Measurements from ENCODE around the gene KRT75.

Gene KRT75

GRCh38 chr12:52434760-52435530 is 774 bp upstream of the KRT75 start:
- Mint-ChIP-seq H3K9me3 (ENCODE audit: low read depth) (no peaks in the 10 kb centered on the region), H3K27me3 (peaks cover 12% of the 10 kb centered on the region), H3K27ac (no peak overlapping the region), H3K4me3 (no peak overlapping the region), H3K36me3 (no peaks in the 10 kb centered on the region), H3K4me1 (ENCODE audit: low read depth) (no peaks in the 10 kb centered on the region)

DNA sequence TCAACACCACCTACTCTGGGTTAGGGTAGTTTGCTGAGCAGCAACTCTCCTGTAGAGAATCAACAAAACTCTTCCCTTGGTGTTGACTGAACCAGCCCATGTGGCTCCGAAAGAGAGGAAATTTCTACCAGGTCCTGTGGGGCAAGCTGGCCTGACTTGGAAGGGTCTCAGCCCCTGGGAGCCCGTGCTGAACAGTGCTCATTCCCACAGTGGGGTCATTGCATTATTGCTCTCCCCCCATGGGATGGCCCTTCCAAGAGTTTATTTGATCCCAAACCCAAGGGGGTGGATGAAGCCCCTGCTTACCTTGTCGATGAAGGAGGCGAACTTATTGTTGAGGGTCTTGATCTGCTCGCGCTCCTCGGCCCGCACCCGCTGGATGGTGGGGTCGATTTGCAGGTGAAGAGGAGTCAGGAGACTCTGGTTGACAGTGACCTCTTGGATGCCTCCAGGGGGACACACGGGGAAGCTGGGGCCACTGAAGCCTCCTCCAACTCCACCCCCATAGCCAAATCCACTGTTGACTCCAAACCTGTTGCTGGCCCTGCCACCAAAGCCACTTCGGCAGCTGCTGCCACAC is 580 bp downstream of the KRT75 start:
- Mint-ChIP-seq H3K36me3 (no peaks in the 10 kb centered on the region), H3K4me1 (ENCODE audit: low read depth) (no peaks in the 10 kb centered on the region), H3K27me3 (peaks cover 16% of the 10 kb centered on the region)

DNA sequence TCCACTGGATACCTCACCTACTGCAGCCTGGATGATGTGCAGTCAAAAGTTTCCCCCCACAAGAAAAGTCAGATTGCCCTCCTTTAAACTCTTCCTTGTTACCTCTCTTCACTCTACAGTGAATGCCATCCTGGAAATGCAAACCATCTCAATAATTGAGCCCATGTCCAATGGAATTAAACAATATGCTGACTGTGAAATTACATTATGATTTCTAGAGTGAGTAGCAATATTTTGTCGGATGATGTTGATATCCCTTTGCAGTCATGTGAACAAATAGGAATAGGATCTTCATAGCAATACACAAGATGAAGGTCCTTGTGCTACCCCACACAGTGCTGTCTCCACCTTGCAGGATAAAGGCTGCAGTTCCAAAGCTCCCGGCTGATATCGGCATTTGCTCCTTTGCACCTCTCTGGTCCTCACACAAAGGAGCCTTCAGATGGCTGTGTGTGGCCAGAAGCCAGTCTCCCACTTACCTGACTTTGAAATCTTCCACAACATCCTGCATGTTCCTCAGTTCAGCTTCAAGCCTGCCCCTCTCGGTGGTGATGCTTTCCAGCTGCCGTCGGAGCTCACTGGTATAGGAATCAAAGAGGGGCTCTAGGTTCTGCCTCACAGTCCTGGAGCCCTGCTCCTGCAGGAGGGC is 1.5 kb downstream of the KRT75 start:
- Mint-ChIP-seq H3K4me1 (ENCODE audit: low read depth) (no peaks in the 10 kb centered on the region), H3K4me3 (no peak overlapping the region), H3K9me3 (ENCODE audit: low read depth) (no peaks in the 10 kb centered on the region), H3K27ac (no peak overlapping the region), H3K36me3 (no peaks in the 10 kb centered on the region), H3K27me3 (peaks cover 16% of the 10 kb centered on the region)

More for the DNA sequence above, 580 bp downstream of the KRT75 start:
- Mint-ChIP-seq H3K4me3 (no peak overlapping the region), H3K9me3 (ENCODE audit: low read depth) (no peaks in the 10 kb centered on the region), H3K27ac (no peak overlapping the region)

DNA sequence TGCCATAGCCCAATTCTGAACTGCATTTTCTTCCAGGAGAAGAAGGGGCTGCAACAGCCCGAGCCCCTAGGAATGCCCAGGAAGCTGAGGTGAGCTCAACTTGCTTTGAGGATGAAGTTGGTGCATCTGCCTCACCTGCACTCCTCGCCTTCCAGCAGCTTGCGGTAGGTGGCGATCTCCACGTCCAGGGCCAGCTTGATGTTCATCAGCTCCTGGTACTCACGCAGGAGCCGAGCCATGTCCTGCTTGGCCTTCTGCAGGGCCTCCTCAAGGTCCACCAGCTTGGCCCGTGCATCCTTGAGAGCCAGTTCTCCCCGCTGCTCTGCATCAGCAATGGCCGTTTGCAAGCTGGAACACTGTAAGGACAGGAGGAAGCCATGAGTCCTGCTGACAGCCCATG is 6.0 kb downstream of the KRT75 start:
- no peaks in the 10 kb centered on the region for H3K9me3 Mint-ChIP-seq (ENCODE audit: low read depth)
- peaks cover 14% of the 10 kb centered on the region for H3K27me3 Mint-ChIP-seq

GRCh38 chr12:52427083-52427482 is 7.1 kb downstream of the KRT75 start:
- H3K4me3 Mint-ChIP-seq = no peak overlapping the region
- H3K9me3 Mint-ChIP-seq (ENCODE audit: low read depth) = no peaks in the 10 kb centered on the region
- no peaks in the 10 kb centered on the region for H3K36me3 Mint-ChIP-seq
- no peaks in the 10 kb centered on the region for H3K4me1 Mint-ChIP-seq (ENCODE audit: low read depth)
- H3K27me3 Mint-ChIP-seq = peaks cover 12% of the 10 kb centered on the region
- no peak overlapping the region for H3K27ac Mint-ChIP-seq

More for the DNA sequence above, 6.0 kb downstream of the KRT75 start:
- Mint-ChIP-seq H3K27ac (no peak overlapping the region), H3K4me3 (no peak overlapping the region), H3K36me3 (no peaks in the 10 kb centered on the region), H3K4me1 (ENCODE audit: low read depth) (no peaks in the 10 kb centered on the region)

DNA sequence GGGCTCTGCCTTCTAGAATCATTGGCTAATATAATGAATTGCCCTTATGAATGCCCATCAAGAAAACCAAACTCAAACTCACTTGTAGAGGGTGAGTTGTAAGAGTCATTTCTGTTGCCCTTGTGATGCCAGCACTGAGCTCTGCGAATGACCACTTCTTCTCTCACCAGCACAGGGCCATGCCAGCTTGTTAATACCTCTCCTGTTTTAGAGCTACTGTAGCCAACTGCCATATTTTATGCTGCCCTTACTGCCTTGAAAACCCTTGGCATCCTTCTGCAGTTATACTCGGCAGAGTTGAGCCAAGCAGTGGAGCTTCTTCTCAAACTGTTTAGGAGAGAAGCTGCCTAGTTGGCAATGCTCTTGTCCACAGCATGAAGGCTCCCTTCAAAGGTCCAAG is 8.1 kb downstream of the KRT75 start:
- Mint-ChIP-seq H3K27ac (no peak overlapping the region), H3K9me3 (ENCODE audit: low read depth) (no peaks in the 10 kb centered on the region), H3K4me1 (ENCODE audit: low read depth) (no peaks in the 10 kb centered on the region), H3K4me3 (no peak overlapping the region), H3K27me3 (peaks cover 9% of the 10 kb centered on the region), H3K36me3 (no peaks in the 10 kb centered on the region)

DNA sequence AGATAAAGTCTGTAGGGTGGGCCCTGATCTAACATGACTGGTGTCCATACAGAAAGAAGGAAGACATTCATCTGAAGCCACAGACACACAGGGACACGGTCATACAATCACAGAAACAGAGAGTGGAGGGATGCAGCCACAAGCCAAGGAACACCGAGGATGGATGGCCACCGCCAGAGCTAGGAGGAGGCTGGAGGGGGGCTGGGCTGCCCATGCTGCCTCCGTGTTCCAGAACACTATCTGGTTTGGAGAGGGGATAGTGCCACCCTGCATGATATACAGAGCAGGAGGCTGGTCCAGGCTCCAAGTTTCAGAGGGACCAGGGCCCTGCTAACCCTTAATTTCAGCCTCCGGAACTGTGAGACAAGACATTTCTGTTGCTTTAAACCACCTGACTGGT is 8.7 kb downstream of the KRT75 start:
- Mint-ChIP-seq H3K27me3 (peaks cover 9% of the 10 kb centered on the region), H3K9me3 (ENCODE audit: low read depth) (no peaks in the 10 kb centered on the region), H3K36me3 (no peaks in the 10 kb centered on the region), H3K27ac (no peak overlapping the region), H3K4me1 (ENCODE audit: low read depth) (no peaks in the 10 kb centered on the region), H3K4me3 (no peak overlapping the region)

DNA sequence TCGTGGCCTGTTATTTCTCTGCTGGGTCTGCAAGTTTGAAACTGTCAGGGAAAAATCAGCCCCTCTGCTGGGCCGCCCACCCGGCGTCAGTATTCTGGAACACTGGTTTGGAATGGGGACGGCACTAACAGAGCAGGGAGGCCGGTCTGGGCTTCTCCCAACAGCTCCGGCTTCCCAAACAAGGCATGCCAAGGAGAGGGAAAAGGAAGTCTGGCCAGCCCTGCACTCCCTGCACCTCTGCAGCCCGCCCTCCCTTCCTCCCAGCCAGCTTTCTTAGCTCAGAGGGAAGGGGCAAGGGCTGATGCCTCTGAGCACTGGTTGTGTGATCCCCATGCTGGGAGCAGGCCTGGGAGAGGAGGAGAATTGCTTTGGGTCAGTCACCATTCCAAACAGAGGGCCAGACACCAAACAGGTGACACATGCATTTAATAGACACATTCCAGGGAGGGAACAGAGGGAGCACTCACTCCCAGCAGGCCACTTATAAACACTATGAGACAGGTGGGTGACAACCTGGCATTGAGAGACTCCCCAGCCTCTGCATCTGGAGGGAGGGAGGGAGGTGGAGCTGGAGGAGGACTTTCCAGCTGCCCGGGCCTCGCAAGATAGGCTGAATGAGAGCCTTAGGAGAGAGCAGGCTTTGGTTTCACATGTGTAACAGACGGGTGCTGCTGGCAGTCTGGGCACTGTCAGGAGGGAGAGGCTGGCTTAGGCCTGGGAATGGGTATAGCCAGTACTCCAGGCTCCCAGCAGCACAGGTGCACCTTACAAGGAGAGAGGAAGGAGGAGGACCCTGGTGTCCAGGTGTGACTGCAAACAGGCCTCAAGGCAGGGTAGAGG is 10.3 kb downstream of the KRT75 start:
- Mint-ChIP-seq H3K27ac (no peak overlapping the region), H3K4me1 (ENCODE audit: low read depth) (no peaks in the 10 kb centered on the region), H3K27me3 (peaks cover 4% of the 10 kb centered on the region)

DNA sequence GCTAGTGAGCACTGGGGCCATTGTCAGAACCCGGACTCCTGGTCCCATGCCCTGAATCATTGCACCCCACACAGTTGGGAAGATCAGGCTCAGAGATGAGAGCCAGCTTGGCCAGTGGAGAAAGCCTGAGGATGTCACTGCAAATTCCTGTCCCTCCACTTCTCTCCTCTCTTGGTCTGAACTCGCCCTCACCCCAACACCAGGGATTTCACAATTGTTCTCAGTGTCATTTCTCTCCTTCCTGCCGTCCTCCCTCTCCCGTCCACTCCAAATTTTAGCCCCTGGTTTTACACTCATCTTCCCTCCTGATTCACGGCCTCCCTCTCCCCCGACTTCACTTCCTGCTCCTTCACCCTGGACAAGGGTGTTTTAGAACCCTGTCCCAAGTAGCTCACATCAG is 11.1 kb downstream of the KRT75 start:
- Mint-ChIP-seq H3K4me3 (no peak overlapping the region), H3K9me3 (ENCODE audit: low read depth) (no peaks in the 10 kb centered on the region), H3K4me1 (ENCODE audit: low read depth) (no peaks in the 10 kb centered on the region), H3K27ac (no peak overlapping the region), H3K36me3 (no peaks in the 10 kb centered on the region), H3K27me3 (peaks cover 3% of the 10 kb centered on the region)

More for the DNA sequence above, 10.3 kb downstream of the KRT75 start:
- H3K4me3 Mint-ChIP-seq = no peak overlapping the region
- H3K9me3 Mint-ChIP-seq (ENCODE audit: low read depth) = no peaks in the 10 kb centered on the region
- H3K36me3 Mint-ChIP-seq = no peaks in the 10 kb centered on the region

GRCh38 chr12:52419656-52420055 is 14.5 kb downstream of the KRT75 start:
- Mint-ChIP-seq H3K4me3 (no peak overlapping the region), H3K4me1 (ENCODE audit: low read depth) (no peaks in the 10 kb centered on the region), H3K9me3 (ENCODE audit: low read depth) (no peaks in the 10 kb centered on the region), H3K36me3 (no peaks in the 10 kb centered on the region), H3K27ac (no peak overlapping the region), H3K27me3 (peaks cover 3% of the 10 kb centered on the region)

DNA sequence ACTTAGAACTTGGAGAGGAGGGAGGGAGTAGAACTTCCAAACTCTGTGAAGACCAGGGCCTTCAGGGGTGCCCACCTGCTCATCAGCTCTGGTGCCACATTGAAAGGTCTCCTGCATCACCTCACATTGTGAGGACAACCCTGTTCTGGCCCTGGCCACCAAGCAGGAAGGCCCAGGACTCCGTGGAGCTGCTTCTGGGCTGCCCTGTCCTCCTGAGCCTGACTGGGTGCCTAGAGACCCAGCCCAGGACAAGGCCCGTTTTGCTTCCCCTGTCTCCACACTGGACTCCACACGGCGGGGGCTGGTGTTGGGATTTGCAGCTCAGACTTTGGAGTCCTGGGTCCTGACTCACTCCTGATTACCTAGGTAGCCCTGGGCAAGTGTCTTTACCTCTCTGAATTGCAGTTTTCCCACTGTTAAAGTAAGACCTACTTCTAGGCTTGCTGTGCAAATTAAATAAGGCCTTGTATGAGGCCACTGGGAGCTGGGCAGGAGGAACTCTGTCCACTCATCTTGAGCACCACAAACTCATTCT is 15.5 kb downstream of the KRT75 start:
- Mint-ChIP-seq H3K9me3 (ENCODE audit: low read depth) (no peaks in the 10 kb centered on the region), H3K4me1 (ENCODE audit: low read depth) (no peaks in the 10 kb centered on the region), H3K27me3 (peaks cover 3% of the 10 kb centered on the region), H3K27ac (no peak overlapping the region), H3K4me3 (no peak overlapping the region), H3K36me3 (no peaks in the 10 kb centered on the region)

- no peak overlapping the region for H3K4me3 Mint-ChIP-seq
- H3K9me3 Mint-ChIP-seq (ENCODE audit: low read depth) = no peaks in the 10 kb centered on the region
- no peak overlapping the region for H3K27ac Mint-ChIP-seq
- H3K27me3 Mint-ChIP-seq = peaks cover 7% of the 10 kb centered on the region
- no peaks in the 10 kb centered on the region for H3K4me1 Mint-ChIP-seq (ENCODE audit: low read depth)
- no peaks in the 10 kb centered on the region for H3K36me3 Mint-ChIP-seq
Observed at GRCh38 chr12:52417740-52418139, 16.4 kb downstream of the KRT75 start.

GRCh38 chr12:52416795-52417194 is 17.4 kb downstream of the KRT75 start:
- Mint-ChIP-seq H3K27ac (no peak overlapping the region), H3K36me3 (no peaks in the 10 kb centered on the region), H3K27me3 (peaks cover 4% of the 10 kb centered on the region), H3K9me3 (ENCODE audit: low read depth) (no peaks in the 10 kb centered on the region), H3K4me1 (ENCODE audit: low read depth) (no peaks in the 10 kb centered on the region), H3K4me3 (no peak overlapping the region)

DNA sequence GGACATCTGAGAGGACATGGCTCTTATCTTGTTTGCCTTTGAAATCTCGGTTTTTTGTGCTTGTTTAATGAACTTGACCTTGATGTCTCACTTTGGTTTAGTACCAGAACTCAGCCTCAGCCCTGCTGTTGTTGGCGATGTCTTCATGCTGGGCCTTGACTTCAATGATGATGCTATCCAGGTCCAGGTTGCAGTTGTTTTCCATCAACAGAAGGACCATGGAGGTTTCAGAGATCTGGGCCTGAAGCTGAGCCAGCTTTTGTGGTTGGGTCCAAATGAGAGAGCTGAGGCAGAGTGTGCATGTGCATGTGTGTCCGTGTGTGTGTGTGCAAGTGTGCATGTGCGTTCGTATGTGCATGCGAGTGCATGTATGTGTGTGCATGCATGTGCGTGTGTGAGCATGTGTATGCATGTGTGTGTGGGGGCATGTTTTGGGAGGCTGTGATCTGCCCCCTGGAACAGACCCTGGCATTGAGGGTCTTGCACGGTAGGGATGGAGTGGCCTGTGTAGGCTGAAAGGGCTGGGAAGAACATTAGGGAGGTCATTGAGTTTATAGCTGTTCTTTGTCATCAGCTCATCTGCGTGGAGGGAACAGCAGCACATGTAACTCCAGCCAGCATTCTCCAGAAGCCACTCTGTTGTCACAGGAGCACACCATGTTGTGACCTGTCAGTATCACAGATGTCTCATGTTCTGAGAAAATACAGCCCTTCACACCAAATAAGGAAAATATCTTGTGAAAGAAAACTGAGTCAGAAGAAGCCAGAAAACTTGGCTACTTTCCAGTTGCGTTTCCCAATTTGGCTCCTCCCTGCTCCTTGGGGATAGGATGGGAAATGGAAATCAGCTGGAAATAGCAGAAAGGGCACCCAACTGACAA is 18.1 kb downstream of the KRT75 start:
- H3K4me3 Mint-ChIP-seq = no peak overlapping the region
- no peak overlapping the region for H3K27ac Mint-ChIP-seq
- no peaks in the 10 kb centered on the region for H3K4me1 Mint-ChIP-seq (ENCODE audit: low read depth)
- H3K36me3 Mint-ChIP-seq = no peaks in the 10 kb centered on the region
- H3K9me3 Mint-ChIP-seq (ENCODE audit: low read depth) = no peaks in the 10 kb centered on the region
- peaks cover 4% of the 10 kb centered on the region for H3K27me3 Mint-ChIP-seq

All from activated naive CD8-positive, alpha-beta T cell (primary cell).